SKM-1 (cell line): ENCODE results near the gene HNRNPD.
"Not testable (repeated sequence)": the region's sequence is repeated elsewhere in the genome, so short reads cannot be mapped to it uniquely, and the experiment has no call there.

Experiments
- DNase-seq: peaks from one replicate; lab custom pipeline; 2025; ENCODE audit not compliant: unreplicated experiment; lab: John Stamatoyannopoulos, UW

HNRNPD gene

GRCh38 chr4:82373486-82373815 is 340 bp downstream of the HNRNPD start:
- DNase-seq: no peak

DNA sequence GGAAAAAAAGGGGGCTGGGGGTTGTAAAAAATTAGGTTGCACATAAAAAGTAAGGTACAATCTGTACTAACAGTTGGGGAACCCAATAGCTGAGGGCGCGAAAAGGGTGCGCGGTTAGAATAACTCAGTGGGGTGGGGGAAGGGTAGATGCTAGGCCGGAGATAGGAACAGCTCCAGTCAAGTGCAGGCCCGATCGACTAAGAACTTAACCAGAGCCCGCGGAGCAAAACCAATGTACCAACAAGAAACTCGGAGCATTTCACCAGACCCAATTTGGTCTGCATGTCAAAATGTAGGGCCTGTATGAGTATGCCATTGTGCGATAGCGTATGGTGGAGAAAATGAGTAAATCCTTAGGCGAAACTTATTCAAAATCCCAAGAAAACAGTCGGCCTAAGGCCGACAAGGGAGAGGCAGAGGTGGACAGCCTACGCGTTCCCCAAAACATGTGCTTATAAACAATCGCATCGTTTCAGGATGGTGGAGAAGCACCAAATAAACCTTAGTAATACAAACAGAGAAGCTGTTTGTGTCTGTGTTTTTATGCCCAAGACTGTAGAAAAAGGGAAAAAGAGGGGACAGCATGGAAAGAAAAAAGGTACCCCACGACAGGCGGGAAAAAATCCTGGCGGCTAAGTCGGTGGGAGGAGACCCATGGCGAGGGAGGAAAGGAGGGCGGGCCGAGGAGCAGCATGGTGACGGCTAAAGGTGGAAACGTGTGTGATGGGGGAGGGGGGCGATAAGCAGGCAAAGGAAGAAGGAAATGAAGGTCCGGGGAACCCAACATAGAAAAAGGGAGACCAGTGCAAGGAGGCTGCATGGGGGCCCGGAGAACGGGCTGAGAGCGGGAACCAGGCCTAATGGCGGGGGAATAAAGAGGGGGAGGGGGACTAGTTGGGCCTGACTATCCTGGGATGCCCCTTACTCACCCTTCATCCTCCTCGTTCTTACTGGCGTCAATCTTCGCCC is 990 bp downstream of the HNRNPD start:
- peak; percentile 85 for DNase-seq

DNA sequence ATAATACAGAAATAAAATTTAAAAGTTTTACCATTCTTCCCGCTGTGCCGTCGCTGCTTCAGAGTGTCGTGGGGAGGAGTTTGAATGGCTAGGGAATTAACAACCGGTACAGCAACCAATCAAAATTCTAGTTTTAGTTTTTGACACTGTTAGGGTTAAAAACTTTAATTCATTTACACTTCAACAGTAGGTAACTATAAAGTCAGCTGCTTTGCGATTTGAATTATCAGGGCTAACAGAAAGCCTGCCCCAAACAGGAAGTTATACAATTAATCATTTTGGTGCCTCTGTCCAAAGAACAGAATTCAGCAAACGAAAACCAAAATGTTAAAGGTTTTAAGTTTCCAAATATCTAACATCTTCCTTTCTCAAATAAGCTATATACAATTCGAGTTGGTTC is 2.3 kb downstream of the HNRNPD start:
- no peak for DNase-seq

GRCh38 chr4:82367438-82368097 is 6.2 kb downstream of the HNRNPD start:
- DNase-seq: no peak

DNA sequence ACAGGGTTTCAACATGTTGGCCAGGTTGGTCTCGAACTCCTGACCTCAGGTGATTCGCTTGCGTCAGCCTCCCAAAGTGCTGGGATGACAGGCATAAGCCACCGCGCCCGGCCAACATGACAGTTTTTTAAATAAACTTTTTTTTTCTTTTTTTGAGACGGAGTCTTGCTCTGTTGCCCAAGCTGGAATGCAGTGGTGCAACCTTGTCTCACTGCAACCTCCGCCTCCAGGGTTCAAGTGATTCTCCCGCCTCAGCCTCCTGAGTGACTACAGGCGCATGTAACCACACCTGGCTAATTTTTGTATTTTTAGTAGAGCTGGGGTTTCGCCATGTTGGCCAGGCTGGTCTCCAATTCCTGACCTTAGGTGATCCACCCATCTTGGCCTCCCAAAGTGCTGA is 7.4 kb downstream of the HNRNPD start:
- not testable (repeated sequence) for DNase-seq

GRCh38 chr4:82363896-82364487 is 9.8 kb downstream of the HNRNPD start:
- DNase-seq: no peak

DNA sequence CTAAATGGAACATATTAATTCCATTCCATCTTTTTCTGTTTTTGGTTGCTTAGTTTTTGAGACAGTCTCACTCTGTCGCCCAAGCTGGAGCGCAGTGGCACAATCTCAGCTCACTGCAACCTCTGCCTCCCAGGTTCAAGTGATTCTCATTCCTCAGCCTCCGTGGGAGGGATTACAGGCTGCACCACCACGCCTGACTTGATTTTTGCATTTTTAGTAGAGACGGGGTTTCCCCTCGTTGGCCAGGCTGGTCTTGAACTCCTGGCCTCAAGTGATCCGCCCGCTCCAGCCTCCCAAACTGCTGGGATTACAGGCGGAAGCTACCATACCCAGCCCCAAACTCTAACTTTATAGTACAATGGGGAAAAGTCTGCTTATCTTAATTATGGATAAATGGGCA is 11.2 kb downstream of the HNRNPD start:
- no peak for DNase-seq

GRCh38 chr4:82360298-82361177 is 13.3 kb downstream of the HNRNPD start:
- DNase-seq: no peak

DNA sequence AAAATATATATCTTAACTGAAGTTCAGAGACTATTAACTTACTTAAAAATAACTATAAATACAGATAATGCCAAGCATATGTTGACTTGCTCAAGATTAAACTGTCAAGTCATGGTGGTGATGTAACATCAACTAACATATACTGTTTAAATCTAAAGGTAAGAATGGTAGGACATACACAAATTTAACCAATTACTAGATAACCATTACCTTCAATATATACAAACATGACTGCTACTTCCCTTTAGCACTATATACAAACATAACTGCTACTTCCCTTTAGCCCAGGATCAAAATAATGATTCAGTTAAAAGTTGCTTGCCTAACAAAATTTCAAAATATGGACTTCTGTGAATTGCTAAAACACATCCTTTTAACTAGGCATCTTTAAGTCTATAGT is 14.9 kb downstream of the HNRNPD start:
- DNase-seq: no peak

DNA sequence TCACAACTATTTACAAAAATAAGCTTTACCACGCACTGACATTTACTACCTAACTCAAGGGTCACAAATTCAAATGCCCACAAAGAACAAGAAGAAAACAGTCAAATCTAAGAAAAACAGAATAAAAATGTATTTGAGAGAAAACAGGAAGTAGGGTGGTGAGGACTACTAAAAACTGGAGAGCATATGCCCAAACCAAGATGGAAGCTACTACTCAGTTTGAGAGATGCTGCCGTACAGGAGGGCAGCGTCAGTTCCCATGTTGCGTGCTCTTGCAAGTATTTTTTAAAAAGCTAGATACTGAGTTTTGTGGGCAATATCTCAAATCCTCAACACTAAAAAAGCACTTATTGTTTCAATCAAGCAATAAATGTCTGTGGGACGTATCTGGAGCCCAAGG is 16.2 kb downstream of the HNRNPD start:
- DNase-seq: no peak

DNA sequence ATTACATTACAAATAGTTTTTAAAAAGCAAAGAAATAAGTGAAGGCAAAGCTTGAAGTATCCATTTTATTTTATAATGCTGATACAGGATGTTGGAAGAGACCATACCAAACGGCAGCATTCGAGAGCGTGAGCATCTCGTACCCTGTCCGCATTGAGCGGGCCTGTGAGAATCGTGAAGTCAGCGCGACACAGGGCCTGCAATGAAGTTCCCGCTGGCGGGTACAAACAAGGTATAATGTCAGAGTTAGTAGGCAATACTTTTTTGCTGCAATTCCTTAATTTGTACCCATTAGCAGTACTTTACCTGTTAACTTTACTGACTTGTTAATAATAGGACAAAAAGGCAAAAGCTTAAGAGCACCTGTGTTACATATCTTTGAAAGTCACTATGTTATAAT is 19.0 kb downstream of the HNRNPD start:
- no peak for DNase-seq

- DNase-seq: no peak
Observed at GRCh38 chr4:82352825-82353366, 20.9 kb downstream of the HNRNPD start.

- DNase-seq: no peak
Observed at GRCh38 chr4:82352118-82352824, 21.5 kb downstream of the HNRNPD start.

GRCh38 chr4:82346126-82346525 is 27.7 kb downstream of the HNRNPD start:
- no peak for DNase-seq

DNA sequence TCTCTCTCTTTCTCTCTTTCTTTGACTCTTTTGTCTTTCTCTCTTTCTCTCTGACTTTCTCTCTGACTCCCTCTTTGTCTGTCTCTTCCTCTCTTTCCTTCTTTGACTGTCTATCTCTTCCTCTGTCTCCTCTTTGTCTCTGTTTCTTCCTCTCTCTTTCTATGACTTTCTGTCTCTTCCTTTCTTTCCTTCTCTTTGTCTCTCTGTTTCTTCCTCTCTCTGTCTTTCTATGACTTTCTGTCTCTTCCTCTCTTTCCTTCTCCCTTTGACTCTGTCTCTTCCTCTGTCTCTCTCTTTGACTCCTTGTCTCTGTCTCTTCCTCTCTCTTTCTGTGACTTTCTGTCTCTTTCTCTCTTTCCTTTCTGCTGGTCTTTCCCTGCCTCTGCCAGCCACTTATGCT is 38.7 kb downstream of the HNRNPD start:
- DNase-seq: no peak

- DNase-seq: not testable (repeated sequence)
Observed at GRCh38 chr4:82333641-82334040, 40.1 kb downstream of the HNRNPD start.

DNA sequence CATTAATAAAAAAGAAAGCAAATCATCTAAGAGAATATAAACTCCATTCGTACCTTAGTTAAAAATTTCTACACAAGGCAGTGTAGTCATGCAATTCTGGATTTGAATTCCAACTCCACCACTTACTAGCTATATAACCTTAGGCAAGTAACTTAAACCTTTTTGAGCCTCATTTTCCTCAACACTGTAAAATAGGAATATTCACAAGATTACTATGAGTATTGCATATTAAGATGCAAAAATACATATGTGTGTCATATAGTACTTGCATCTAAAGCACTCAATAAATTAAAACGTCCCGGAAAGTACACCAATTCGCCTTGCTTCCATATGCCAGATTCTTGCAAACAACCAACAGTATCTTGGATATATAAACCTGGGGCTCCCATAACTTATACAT is 42.0 kb downstream of the HNRNPD start:
- no peak for DNase-seq

- DNase-seq: no peak
Observed at GRCh38 chr4:82320351-82320750, 53.4 kb downstream of the HNRNPD start.

GRCh38 chr4:82303063-82303462 is 70.7 kb downstream of the HNRNPD start:
- not testable (repeated sequence) for DNase-seq
